GM12872 (cell line): ENCODE results near the gene ZFYVE28.

Experiments used
- TF ChIP-seq, protein P1 (sequence below): IDR thresholded peaks from 3 replicates; pipeline ENCODE4 v1.5.1; 2011; ENCODE audit warnings: low read depth, mild to moderate bottlenecking, low read length, moderate library complexity; ENCODE audit not compliant: insufficient read depth

The ZFYVE28 gene

DNA sequence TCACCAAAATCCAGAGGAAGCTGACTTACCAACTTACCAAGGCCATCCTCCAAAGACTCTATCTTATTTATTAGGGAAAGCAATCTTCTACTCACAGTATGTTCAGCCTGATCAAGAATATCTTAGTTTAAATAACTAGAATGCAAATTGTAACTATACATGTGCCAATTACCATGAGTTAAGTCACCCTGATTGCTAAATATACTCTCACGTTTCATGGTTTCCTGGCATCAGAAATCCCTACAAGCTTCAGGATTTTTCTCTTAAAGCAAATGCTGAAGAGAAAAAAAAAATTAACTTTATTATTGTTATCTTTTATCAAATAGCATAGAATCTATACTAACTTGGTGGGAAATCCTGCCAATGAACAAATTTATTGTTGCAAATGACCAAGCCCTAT is 93.6 kb downstream of the ZFYVE28 start:
- TF ChIP-seq, protein P1, sequence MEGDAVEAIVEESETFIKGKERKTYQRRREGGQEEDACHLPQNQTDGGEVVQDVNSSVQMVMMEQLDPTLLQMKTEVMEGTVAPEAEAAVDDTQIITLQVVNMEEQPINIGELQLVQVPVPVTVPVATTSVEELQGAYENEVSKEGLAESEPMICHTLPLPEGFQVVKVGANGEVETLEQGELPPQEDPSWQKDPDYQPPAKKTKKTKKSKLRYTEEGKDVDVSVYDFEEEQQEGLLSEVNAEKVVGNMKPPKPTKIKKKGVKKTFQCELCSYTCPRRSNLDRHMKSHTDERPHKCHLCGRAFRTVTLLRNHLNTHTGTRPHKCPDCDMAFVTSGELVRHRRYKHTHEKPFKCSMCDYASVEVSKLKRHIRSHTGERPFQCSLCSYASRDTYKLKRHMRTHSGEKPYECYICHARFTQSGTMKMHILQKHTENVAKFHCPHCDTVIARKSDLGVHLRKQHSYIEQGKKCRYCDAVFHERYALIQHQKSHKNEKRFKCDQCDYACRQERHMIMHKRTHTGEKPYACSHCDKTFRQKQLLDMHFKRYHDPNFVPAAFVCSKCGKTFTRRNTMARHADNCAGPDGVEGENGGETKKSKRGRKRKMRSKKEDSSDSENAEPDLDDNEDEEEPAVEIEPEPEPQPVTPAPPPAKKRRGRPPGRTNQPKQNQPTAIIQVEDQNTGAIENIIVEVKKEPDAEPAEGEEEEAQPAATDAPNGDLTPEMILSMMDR, result no peak

GRCh38 chr4:2322841-2323240 is 95.6 kb downstream of the ZFYVE28 start:
- TF ChIP-seq, protein P1, result no peak

- TF ChIP-seq, protein P1, result no peak
Observed at GRCh38 chr4:2322227-2322626, 96.2 kb downstream of the ZFYVE28 start.

DNA sequence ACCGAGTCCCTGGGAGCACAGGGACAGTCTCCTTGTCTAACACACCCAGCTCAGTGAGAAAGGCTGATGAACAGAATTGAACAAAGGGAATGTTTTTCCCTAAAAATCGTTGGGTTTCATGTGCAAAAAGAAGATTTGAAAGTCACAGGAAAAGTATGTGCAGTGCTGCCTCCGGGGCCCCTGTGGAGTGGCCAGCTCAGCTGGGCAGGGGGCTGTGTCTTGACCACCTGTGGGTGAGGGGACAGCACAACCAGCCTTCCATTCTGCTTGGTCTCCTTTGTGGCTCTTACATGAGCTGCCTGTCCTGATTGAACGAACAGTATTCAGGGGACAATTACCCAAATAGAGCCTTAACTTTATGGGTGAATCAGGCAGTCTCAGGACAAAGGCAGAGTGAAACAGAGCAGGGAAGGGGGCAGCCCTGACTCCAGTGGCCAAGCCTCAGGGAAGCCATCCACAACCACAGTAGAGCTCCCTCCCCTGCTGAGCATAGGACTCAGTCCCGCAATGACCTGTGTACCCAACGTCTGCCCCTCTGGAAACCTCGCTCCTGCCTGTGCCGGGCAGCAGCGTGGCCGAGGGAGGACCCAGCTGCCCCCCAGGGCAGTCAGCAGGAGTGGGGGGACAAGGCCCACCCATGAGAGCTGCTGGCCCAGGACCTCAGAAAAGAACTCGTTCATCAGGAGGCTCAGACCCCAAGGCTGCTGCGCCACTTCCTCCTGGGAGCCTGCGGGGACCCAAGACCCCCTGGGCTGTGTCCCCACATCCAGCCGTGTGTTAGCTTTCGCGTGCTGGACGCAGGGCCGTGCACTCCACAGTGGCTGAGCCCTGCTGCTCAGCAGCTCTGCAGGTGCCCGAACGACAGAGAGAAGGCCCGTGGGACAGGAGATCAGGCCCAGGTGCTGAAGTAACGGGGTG is 96.9 kb downstream of the ZFYVE28 start:
- TF ChIP-seq, protein P1, result no peak

DNA sequence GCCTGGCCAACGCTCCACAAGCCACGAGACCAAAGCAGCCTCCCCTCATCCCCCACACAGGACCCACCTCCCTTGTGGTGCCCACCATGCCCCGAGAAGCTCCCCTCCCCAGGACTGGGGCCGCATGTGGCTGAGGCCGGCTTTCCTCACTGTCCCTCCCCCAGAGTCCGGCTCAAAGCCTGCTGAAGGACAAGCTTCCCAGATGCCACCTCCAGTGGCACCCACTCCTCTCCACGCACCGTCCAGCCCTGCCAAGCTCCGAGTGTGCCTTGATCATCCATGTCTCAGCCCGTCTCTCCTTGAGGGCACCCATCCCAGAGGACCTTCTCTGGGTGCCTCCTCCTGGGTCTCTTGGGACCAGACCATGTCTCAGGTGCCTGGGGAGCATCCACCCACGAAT is 97.7 kb downstream of the ZFYVE28 start:
- TF ChIP-seq, protein P1, result no peak

DNA sequence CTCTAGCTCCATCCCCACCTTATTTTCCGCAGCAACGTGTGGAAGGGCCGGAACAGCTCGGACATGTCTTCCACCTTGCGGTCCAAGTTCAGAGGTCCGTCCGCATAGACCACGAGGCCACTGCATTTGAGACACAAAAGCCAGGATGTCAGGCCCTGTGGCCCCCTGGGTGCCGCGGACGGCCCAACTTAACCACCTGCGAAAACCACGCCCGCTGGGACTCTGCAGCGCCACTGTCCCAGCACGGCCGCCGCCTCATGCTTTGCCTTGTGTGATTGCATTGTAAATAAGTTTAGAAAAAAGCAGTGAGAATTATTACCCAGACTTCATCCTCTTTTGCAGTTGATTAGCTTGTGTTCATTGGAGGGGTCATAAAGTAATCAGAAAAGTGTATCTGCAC is 98.3 kb downstream of the ZFYVE28 start:
- TF ChIP-seq, protein P1, result no peak

DNA sequence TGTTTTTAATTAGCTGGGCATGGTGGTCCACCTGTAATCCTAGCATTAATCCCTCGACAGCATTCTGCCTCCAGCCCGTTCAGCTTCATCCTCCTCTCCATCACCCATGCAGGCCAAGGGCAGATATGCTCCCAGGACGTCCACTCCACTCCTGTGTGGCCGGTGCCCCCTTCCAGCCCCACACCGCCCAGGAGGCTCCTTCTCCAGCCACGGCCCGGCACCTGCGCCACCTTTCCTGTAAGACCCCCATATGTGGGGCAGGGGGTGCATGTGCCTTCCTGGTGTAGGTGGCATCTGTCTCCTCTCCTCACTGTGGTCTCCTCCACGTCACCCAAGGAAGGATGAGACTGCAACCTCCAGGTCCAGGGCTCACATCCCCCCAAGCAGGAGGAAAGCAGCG is 99.6 kb downstream of the ZFYVE28 start:
- TF ChIP-seq, protein P1, result no peak
